HG03108 (cell line): ENCODE measurements around the gene FCER1G.
A peak's percentile ranks its signal among the peaks of the same experiment; 100 is the strongest.
"Not testable (repeated sequence)": the region's sequence is repeated elsewhere in the genome, so short reads cannot be mapped to it uniquely, and the experiment has no call there.

Experiments
- ATAC-seq: cut with Tn5 transposase; IDR thresholded peaks from one replicate; pipeline ENCODE4 v1.9.1; 2021; ENCODE audit warnings: moderate library complexity; ENCODE audit not compliant: unreplicated experiment

Gene FCER1G

DNA sequence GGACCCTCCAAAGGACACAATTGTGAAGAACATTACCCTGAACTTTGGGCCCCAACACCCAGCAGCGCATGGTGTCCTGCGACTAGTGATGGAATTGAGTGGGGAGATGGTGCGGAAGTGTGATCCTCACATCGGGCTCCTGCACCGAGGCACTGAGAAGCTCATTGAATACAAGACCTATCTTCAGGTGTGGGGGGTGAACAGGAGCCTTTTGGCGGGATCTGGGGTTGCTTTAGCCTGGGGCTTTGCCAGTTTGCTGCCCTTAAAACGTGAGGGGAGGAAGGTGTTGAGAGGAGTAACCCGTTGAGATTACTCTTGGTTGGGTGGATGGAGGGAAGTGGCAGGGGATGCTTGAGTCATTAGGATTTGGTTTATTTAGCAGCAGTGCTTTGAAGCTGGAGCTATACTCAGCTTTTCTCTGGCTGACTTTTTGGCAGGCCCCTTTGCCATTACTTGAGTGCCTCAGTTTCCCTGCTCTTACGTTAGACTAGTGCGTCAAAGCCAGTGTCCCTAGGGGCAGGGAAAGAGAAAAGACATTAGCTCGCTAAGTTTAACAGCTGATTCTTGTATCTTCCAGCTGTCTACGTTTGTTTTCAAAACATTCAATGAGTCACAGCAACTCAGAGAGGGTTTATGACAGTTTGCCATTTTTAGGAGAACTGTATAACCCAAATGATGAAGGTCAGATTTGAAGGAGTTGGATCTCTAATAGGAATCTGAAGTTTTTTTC is 8.5 kb upstream of the FCER1G start:
- ATAC-seq, result no peak

- no peak for ATAC-seq
Observed at GRCh38 chr1:161207173-161207572, 7.9 kb upstream of the FCER1G start.

DNA sequence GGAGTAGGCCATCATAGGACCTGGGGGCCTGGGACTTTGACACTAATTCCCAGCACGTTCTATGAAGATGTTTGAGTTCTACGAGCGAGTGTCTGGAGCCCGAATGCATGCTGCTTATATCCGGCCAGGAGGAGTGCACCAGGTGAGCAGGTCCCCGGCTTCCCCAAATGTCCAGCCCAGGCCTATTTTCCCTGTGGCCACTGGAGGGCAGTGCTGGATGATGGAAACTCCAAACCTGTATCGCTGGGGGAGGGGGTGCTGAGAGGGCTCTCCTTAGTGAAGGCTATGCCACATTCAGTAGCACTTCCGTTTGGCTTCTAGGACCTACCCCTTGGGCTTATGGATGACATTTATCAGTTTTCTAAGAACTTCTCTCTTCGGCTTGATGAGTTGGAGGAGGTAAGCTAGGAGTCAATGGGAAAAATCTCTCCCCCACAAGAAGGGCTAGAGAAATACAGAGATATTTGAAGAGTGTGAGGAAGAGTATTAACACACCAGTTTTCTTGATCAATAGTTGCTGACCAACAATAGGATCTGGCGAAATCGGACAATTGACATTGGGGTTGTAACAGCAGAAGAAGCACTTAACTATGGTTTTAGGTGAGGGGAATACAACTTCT is 5.2 kb upstream of the FCER1G start:
- no peak for ATAC-seq

DNA sequence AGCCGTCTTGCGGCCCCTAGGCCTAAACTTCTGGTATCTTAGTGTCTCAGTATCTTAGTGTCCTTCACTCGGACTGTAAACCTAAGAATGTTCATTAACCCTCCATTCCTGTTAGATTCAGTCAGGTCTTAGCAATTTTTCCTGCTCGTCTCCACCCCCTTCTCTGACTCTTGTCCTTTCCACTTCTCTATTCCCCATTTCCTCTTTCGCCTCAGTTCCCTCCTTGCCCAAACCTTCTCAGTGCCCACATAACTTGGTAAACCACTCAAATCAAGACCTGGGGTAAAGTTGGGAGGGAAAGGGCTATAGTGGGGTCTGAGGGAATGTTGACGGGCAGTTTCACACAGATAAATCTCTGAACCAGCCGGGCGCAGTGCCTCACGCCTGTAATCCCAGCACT is 726 bp upstream of the FCER1G start:
- no peak for ATAC-seq

DNA sequence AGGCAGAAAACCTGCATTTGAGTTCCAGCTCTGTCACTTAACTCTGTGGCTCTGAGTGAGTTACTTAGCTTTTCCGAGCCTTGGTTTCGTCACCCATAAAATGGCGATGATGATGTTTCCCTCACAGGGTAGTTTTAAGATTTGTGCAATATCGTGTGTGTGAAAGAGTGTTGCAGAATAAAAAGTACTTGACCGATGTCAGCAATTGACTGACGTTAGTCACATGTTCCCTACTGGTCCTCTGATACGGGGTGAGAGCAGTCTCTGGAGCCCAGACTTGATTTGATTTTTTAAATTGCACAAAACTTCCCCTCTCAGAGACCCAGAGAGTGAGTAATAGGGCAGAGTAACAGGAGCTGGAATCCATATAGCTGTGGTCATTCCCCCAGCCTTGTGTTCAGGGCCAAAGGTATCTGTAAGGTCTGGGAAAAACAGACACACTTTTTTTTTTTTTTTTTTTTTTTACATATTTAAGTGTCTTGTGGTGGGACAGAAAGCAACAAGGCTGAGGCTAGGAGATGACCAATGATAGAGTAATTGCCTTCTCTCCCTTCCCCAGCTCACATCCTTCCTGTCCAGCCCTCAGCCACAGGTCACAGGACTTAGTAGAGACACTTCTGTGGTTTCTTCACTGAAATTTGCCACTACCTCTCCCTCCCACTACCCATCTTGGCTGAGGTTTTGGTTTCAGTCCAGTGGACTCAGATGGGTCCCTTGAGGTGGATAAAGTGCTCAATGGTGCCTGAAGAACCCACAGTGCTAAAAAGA is 2.0 kb downstream of the FCER1G start:
- ATAC-seq, result peak; percentile 87

DNA sequence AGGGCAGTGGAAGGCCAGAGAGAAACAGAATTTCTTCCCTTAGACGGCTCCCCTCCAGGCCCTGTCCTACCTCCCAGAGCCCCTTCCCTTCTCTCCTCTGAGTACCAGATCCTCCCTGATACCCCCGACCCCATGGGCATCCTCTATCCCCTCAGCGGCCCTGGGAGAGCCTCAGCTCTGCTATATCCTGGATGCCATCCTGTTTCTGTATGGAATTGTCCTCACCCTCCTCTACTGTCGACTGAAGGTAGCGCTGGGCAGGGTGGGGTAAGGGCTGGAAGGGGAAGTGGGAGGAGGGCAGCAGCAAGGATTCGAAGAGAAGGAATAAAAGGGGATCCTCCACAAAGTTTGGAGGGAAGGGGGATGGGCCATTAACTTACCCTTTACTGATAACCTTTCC is 2.7 kb downstream of the FCER1G start:
- no peak for ATAC-seq

DNA sequence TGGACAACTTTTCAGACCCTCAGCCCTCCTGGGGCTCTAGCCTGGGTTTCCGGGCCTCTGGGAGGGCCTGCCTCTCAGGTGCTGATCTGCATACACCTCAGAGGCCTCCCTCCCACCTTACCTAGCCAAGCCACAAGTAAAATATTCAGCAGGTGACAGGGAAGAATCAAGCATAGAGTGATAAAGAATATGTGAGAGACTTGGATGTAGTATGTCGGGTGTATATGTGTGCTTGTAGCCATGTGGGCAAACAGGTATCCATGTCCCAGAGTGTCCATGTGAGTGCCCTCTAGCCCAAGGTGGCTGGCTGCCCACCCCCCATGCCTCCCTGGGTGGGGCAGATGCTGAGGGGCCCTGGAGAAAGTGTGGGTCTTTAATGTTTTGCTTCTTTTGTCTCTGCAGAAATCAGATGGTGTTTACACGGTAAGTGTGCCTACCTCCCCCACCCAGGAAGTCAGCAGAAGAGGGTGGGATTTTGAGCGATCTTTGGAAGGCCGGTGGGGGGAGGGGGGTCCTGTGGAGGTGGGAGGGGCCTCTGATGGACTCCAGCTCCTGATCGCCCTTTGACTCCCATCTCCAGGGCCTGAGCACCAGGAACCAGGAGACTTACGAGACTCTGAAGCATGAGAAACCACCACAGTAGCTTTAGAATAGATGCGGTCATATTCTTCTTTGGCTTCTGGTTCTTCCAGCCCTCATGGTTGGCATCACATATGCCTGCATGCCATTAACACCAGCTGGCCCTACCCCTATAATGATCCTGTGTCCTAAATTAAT is 3.4 kb downstream of the FCER1G start:
- ATAC-seq, result no peak

DNA sequence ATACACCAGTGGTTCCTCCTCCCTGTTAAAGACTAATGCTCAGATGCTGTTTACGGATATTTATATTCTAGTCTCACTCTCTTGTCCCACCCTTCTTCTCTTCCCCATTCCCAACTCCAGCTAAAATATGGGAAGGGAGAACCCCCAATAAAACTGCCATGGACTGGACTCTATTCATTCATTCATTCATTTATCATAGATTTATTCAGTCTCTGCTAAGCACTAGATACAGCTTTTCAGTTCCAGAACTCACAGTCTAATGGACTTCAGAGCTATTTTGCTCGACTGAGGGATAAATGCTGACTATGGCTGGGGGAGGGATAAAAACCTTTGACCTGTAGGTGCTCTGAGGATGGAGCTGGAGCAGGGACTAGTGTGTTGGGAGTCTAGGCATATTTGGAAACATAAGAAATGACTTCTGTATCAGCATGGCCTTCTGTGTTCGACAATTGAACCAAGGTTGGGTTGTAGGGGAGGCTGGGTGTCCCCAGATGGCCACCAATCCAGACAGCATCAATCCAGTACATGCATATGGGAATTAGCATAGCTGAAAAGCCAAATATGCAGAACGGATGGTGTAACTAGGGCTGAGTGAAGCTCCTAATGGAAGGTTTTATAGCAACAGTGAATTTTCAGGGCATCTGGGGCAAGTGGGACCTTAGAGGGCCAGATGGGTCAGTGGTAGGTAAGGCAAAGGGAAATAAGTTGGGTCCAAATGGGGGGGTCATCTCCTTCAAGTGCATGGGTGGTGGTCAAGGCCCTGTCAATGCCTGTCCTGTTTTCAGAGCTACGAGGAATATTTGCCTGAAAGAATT is 4.2 kb downstream of the FCER1G start:
- ATAC-seq, result no peak

GRCh38 chr1:161220002-161220401 is 4.9 kb downstream of the FCER1G start:
- ATAC-seq, result no peak

- no peak for ATAC-seq
Observed at GRCh38 chr1:161222175-161223019, 7.3 kb downstream of the FCER1G start.

- ATAC-seq, result no peak
Observed at GRCh38 chr1:161223805-161224694, 9.0 kb downstream of the FCER1G start.

DNA sequence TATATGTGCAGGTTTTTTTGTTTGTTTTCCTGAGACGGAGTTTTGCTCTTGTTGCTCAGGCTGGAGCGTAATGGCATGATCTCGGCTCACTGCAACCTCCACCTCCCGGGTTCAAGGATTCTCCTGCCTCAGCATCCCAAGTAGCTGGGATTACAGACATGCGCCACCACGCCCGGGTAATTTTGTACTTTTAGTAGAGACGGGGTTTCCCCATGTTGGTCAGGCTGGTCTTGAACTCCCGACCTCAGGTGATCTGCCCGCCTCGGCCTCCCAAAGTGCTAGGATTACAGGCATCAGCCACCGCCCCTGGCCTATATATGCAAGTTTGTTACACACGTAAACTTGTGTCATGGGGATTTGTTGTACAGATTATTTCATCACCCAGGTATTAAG is 9.6 kb downstream of the FCER1G start:
- ATAC-seq, result not testable (repeated sequence)

DNA sequence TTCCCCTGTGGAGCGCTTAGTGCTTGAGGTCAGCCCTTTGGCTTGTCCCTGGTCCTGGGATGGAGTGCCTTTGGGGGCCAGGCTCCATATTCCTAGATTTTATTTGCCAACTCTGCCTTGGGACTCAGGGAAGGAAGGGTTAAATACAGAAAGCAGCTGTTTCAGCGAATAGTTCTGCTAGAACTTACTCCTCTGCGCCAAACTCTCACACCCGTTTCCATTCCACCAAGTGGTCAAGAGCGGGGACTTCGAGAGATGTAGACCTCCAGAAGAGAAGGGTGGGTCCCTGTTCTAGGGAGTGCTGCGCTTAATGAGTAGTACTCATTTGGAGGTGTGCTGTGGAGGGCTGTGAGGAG is 10.1 kb downstream of the FCER1G start:
- no peak for ATAC-seq

DNA sequence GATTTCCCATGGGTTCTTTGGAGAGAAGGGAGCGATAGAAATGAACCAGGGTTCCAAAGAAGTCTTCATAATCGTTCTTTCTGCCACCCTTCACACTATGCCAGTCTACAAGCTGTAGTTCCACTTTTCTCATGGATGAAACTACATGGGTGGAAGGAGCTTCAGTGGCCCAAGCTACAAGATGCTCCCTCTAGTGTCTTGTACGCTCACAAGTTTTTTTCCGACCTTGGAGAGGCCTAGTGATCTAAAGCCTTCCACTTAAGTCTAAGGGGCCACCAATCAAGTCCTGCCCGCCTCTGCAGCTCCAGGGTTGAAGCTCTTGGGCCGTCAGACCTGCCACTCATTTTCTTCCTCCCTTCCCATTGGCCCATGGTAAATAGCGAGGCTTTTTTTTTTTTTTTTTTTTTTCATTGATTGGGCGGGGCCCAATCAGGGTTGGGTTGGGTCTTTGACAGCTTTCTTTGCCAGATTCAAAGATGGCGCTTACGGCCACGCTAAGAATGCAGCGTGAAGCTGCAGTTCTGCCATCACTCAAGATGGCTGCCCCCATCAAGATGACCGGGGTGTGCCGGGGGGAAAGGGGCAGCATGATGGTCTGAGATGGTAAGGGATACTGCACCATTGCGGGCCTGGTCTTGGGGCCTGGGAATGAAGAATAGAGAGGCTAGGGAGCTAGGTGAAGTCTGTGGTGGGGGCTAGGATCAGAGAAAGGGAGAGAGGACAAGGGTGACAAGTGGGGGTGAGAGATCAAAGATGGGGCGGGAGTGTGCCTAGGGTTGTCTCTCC is 10.6 kb downstream of the FCER1G start, which contains the start of gene TOMM40L:
TOMM40L (plus strand) TSS at position 527 of the 786 bp plus-strand sequence. CDS start 430 bp downstream, outside the sequence.
- ATAC-seq, result peak; percentile 94

DNA sequence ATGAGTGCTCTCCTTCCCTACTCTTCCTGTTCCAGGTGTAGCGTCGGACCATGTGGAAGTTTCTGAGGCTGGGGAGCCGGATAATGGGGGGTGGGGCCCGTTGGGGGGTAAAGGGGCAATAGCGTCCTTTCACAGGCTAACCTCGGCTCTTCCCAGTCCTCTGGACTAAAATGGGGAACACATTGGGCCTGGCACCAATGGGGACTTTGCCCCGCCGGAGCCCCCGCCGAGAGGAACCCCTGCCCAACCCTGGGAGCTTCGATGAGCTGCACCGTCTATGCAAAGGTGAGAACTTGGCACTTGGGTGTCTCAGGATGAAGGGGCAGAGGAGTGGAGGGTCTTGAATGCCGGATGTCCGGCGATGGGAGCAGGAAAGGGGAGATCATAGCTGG is 11.2 kb downstream of the FCER1G start:
- ATAC-seq, result no peak

- ATAC-seq, result no peak
Observed at GRCh38 chr1:161226759-161227158, 11.7 kb downstream of the FCER1G start.

DNA sequence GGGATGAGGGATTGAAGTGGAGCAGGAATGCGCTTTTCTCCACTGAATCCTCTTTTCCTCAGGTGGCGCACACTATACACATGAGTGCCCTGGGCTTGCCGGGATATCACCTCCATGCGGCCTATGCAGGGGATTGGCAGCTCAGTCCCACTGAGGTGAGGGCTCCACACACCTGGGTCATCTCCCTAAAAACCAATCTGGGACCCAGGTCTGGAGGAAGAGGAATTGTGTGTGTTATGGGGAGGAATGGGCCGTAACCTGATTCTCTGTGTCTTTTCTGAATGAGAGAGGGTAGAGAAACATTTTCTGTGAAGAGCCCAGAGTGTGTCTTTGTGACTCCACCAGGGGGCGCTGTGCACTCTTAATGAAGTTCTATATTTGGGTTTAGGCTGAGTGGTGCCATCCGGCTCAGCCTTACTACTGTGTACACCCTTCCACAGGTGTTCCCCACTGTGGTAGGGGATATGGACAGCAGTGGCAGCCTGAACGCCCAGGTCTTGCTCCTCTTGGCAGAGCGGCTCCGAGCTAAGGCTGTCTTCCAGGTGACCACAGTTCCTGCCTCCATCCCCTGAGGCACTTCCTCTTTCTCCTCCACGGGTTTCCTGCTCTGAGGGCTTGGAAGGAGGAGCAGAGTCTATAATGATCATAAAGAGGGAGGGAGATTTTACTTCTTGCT is 12.2 kb downstream of the FCER1G start:
- ATAC-seq, result peak; percentile 27
